GM23338 (cell line): ENCODE data around the gene APBB3.

ENCODE experiments used
- CREB1 ChIP-seq: fragments of 250-450 bp; sonication (Bioruptor Pico); IDR thresholded peaks from 2 replicates; pipeline ENCODE4 v1.5.0; 2020; ENCODE audit warnings: low read depth, mild to moderate bottlenecking, moderate library complexity
- CTCF ChIP-seq, 2 experiments: fragments of 200-600 bp in 1 of 2; sonication (generic) in 1 of 2; conservative IDR thresholded peaks; 2 replicates each; pipeline versions ENCODE4 v1.5.1 to v1.6.1; 2016 to 2017; ENCODE audit warnings: antibody characterized with exemption in 2 of 2, low read depth in 2 of 2, mild to moderate bottlenecking in 2 of 2, moderate library complexity in 1 of 2
- EZH2 ChIP-seq: fragments of 200-600 bp; sonication (generic); IDR thresholded peaks from one replicate; pipeline ENCODE4 v1.8.0; 2017; ENCODE audit warnings: antibody characterized with exemption, mild to moderate bottlenecking, low read depth; ENCODE audit not compliant: unreplicated experiment
- EZH2phosphoT487 ChIP-seq: fragments of 200-600 bp; sonication (generic); IDR thresholded peaks from one replicate; pipeline ENCODE4 v1.8.1; 2018; ENCODE audit warnings: antibody characterized with exemption; ENCODE audit not compliant: unreplicated experiment
- JUNB ChIP-seq: IDR thresholded peaks from one replicate; pipeline ENCODE4 v1.6.1; 2016; ENCODE audit warnings: antibody characterized with exemption; ENCODE audit not compliant: unreplicated experiment
- POLR2AphosphoS5 ChIP-seq: IDR thresholded peaks from 2 replicates; pipeline ENCODE4 v1.6.1; 2016; ENCODE audit warnings: antibody characterized with exemption, low read depth
- REST ChIP-seq: IDR thresholded peaks from one replicate; pipeline ENCODE4 v1.6.1; 2018; ENCODE audit warnings: antibody characterized with exemption; ENCODE audit not compliant: unreplicated experiment
- STAT1 ChIP-seq: IDR thresholded peaks from one replicate; pipeline ENCODE4 v1.6.1; 2016; ENCODE audit warnings: antibody characterized with exemption; ENCODE audit not compliant: unreplicated experiment
- ZNF114 ChIP-seq: fragments of 250-450 bp; sonication (Bioruptor Pico); IDR thresholded peaks from 2 replicates; pipeline ENCODE4 v1.5.0; 2020; ENCODE audit warnings: mild to moderate bottlenecking, moderate library complexity

- no peak for TF ChIP-seq POLR2AphosphoS5
- no peak for TF ChIP-seq CTCF (conservative IDR thresholded peaks at IDR 0.05; ENCODE audit: low read depth in 2 of 2)
- TF ChIP-seq JUNB, result no peak
- no peak for TF ChIP-seq EZH2
- no peak for TF ChIP-seq EZH2phosphoT487
- no peak for TF ChIP-seq STAT1
- TF ChIP-seq CREB1 (CRISPR knock-in tag), result no peak
- no peak for TF ChIP-seq REST
- no peak for TF ChIP-seq ZNF114 (CRISPR knock-in tag)
These were observed 6.4 kb downstream of the APBB3 start for GRCh38 chr5:140557965-140558364.
